NCI-H2029 treated with DMSO at 0.1 percent for 48 hours (cell line): ENCODE measurements around the gene ETFA.

Source experiments
- DNase-seq: peaks from one replicate; lab custom pipeline; 2025; lab: John Stamatoyannopoulos, UW

Gene ETFA

GRCh38 chr15:76195506-76196268 lies 115.6 kb downstream of the ETFA start:
- no peak for DNase-seq

- no peak for DNase-seq
Observed at GRCh38 chr15:76193934-76194333, 117.3 kb downstream of the ETFA start.

DNA sequence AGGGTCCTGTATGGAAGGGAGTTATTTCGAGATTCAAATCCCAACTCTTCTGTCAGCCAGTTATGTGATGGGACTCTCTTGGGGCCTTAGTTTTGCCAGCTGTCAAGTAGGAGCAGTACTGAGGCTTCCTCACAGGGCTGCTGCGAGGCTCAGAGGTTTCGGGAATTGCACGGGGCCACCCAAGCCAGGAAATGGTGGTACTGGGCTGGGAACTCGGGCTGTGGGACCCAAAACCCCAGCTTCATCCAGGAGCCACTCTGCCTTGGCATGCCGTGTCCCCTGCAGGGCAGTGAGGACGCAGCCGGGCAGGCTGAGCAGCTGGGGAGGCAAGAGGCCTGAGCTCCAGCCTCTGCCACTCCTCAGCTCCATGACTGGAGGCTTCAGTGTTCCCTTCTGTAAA lies 118.6 kb downstream of the ETFA start:
- DNase-seq: no peak

GRCh38 chr15:76191539-76192244 lies 119.6 kb downstream of the ETFA start:
- no peak for DNase-seq

DNA sequence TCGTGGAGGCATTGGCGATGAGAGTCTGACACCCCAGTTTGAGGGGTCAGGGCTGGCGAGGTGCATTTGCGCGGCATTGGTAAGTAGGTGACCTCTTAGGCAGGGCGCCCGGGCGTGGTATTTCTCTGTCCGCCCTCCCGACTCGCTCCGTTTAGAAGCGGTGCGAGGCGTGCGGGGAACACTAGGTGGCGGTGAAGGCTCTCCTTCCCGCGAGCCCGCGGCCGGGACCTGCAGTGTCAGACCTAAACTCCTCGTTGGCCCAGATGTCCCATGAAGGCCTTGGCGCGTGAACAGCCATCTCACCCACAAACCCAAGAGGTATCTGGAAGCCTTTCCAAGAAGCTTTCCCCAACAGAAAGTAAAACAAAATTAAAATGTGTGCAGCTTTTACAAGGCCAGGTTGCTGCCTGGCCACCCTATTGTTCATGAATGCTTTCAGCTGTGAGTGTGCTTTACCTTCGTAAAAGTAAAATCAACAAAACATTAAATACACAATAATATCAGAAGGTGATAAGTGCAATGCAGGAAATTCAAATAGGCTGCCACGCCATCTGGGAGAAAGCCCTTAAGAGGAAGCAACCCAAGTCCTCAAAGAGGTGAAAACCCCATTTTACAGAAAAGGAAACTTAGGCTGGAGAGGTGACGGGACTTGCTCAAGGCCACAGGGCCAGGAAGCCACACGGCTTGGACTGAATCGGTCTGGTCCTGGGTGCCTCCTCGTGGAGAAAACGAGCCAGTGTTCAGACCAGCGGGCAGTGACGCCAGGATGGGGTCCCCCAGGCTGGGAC lies 120.3 kb downstream of the ETFA start:
- DNase-seq: no peak

DNA sequence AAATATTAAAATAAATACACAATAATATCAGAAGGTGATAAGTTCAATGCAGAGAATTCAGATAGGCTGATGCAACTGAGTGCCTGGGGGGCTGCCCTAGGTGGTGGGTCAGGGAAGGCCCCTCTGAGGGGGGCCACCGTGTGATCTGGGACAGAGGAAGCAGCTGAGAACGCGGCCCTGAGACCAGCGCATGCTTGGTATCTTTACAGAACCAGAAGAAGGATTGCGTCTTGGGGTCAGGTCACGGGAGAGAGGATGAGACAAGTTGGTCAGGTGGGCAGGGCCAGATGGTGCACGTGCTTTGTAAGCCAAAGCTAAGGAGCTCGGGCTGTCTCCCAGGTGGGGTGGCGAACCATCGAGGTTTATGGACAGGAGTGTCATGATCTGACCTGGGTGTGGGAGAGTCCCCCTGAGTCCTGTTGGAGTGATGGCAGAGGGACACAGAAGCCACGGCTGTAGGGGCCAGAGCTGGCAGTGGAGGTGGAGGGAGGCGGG lies 121.2 kb downstream of the ETFA start:
- DNase-seq: no peak

DNA sequence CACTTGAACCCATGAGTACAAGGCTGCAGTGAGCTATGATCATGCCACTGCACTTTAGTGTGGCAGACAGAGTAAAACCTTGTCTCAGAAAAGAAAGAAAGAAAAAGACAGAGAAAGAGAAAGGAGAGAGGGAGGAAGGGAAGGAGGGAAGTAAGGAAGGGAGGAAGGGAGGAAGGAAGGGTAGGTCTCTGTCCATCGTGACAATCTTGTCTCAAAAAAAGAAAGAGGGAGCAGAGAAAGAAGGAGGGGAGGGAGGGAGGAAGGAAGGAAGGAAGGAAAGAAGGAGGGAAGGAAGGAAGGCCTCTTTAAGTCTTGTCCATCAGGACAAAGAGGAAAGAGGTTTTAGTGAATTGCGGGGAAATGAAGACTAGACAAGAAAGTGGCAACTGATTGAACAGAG lies 122.2 kb downstream of the ETFA start:
- no peak for DNase-seq

GRCh38 chr15:76187163-76187562 lies 124.1 kb downstream of the ETFA start:
- no peak for DNase-seq

DNA sequence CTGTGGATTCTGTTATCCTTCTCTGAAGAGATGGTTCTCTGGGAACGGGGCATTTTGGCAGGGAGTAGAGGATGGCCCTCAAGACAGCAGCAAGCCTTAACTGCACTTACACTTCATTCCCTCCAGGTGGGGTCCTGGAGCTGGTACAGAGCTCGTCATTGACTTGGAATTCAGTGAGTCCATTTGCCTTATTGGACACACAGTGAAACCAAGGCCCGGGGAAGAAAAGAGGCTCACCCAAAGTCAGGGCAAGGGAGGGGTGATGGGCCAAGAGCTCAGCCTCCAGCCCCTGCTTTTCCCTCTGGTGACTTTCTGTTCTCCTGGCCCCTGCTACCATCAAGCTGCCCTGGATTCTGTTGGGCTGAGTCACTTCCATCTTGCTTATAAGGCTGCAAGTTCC lies 125.6 kb downstream of the ETFA start:
- no peak for DNase-seq

GRCh38 chr15:76184650-76185035 lies 126.6 kb downstream of the ETFA start:
- DNase-seq: no peak

- DNase-seq: no peak
Observed at GRCh38 chr15:76183930-76184649, 127.2 kb downstream of the ETFA start.

- no peak for DNase-seq
Observed at GRCh38 chr15:76181705-76182107, 129.6 kb downstream of the ETFA start.

DNA sequence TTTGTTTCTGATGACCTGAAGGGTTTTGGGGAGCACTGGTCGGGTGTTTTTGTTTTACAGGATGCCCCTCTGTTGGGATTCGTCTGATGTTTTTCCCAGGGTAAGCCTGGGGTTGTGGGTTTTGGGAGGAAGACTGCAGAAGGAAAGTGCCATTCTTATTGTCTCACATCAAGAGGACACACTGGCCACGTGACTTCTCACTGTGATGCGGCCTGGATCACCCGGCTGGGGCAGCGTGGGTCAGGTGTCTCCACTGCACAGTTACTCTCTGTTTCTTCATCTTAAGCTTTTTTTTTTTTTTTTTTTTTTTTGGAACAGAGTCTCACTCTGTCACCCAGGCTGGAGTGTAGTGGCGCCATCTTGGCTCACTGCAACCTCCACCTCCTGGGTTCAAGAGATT lies 130.9 kb downstream of the ETFA start:
- DNase-seq: no peak

GRCh38 chr15:76179023-76179422 lies 132.2 kb downstream of the ETFA start:
- no peak for DNase-seq

DNA sequence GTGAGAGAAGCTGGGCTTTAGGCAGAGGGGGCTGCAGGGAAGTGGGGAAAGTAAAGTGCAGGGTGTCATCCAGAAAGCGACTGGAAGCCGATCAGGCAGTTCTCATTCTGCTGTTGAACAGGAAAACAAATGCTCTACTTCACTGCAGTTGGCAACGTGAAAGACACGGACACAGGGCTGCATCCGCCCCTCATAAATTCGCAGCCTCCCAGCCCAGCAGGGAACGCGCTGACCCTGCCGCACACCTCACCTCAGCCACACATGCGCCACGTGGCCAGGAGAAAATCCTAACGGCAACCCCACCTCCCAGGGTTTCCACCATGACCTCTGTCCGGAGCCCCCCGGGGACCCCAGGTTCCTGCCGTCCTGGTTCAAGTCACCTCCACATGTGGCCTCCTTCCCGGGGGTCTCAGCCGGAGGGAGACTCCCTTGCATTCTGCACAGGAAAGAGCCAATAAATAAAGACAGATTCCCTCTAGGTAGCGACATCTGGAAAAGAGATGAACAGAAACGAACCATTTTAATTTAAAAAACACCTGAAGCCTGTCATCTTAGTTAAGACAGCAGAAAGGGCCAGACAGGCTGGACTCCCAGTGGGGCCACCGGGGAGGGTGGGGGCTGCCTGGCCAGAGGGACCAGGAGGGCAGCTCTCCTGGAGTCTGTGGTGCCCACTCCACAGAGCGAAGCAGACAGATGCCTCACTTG lies 132.8 kb downstream of the ETFA start:
- DNase-seq: no peak

DNA sequence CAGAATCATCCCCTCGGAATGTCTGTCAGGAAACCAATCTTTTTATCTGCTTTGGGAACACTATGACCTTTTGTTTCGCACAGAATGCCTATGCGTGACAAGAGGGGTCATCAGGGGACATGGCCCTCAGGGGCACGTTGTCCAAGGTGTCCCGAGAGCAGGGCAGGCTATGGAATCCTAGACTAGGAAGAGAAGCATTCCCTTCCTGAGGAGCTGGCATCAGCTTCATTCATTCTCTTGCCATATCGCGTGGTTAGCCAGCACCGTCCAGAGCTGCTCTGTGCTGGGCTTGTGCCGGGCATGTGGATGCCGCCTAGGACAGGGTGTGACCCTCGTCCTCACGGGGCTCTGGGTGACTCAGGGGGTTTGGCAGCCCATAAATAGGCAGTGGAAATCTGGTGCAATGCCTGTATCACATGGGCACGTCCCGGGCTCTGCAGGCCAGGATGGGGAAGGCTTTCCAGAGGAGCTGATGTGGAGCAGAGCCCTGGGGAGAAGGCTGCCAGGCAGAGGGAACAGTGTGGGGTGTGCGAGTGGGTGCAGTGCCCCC lies 133.7 kb downstream of the ETFA start:
- no peak for DNase-seq

- no peak for DNase-seq
Observed at GRCh38 chr15:76176487-76177085, 134.7 kb downstream of the ETFA start.

DNA sequence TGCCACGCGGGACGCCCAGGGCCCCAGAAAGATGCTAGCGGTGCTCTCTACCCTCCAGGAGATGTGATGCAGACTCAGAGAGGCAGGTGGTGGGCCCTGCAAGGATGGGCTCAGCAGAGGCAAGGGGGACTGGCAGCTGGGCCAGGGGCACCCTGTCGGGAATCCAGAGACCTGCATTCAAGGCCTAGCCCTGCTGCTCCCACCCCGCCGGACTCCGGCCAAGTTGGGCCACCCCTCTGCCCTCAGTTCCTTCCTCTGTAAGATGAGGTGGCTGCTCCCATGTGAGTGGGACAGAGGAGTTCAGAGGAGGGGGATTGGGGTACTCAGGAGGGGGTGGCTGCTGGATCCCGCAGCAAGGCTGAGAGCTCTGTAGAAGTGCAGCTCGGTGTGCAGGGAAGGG lies 135.2 kb downstream of the ETFA start:
- no peak for DNase-seq

- DNase-seq: no peak
Observed at GRCh38 chr15:76175442-76175841, 135.8 kb downstream of the ETFA start.

DNA sequence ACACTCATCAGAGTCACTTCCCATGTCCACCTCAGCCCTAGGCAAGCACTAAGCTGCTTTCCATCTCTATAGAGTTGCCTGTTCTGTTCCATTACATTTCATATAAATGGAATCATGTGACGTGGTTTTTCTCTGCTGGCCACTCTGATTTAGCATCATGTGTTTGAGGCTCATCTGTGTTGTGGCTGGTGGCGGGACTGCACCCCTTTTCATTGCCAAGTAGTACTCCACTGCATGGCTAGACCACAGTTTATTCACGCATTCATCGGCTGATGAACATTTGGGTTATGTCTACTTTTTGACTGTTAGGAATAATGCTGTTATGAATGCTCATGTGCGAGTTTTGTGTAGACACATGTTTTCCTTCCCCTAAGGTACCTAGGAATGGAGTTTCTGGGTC lies 136.6 kb downstream of the ETFA start:
- no peak for DNase-seq
